Stimulated activated naive CD8-positive, alpha-beta T cell treated with anti-CD3 and anti-CD28 coated beads, Interleukin-15, amount 100 ng/mL, for 72 hours (primary cell): ENCODE measurements around the gene KRTAP5-10.
"Not testable (repeated sequence)": the region's sequence is repeated elsewhere in the genome, so short reads cannot be mapped to it uniquely, and the experiment has no call there.

Experiments used
- ATAC-seq: fragments of 150-1000 bp; cut with Tn5 transposase; 2 replicates; pipeline ENCODE4 v1.10.0; 2021; ENCODE audit warnings: mild to moderate bottlenecking, moderate library complexity
- DNase-seq, 2 donors: peaks; one replicate each; pipeline ENCODE4 v3.0.0; 2021 to 2022
- H3K27ac Mint-ChIP-seq, 2 donors: one replicate each; pipeline ENCODE4 v1.8.0; 2022; ENCODE audit warnings: mild to moderate bottlenecking in 2 of 2, mixed read lengths in 2 of 2, moderate library complexity in 2 of 2
- H3K27me3 Mint-ChIP-seq: one replicate; pipeline ENCODE4 v1.8.0; 2022; ENCODE audit warnings: mixed read lengths
- H3K4me1 Mint-ChIP-seq: one replicate; pipeline ENCODE4 v1.8.0; 2022; ENCODE audit warnings: mild to moderate bottlenecking, mixed read lengths
- H3K4me3 Mint-ChIP-seq, 2 donors: one replicate each; pipeline ENCODE4 v1.8.0; 2022; ENCODE audit warnings: mild to moderate bottlenecking in 2 of 2, mixed read lengths in 2 of 2, moderate library complexity in 1 of 2
- H3K9me3 Mint-ChIP-seq, 2 donors: one replicate each; pipeline ENCODE4 v1.8.0; 2022; ENCODE audit warnings: mixed read lengths in 2 of 2

KRTAP5-10 gene

GRCh38 chr11:71608272-71608671 is 42.9 kb downstream of the KRTAP5-10 start:
- ATAC-seq, H3K9me3 Mint-ChIP-seq, DNase-seq, H3K27ac Mint-ChIP-seq, H3K4me3 Mint-ChIP-seq: not testable (repeated sequence)
- Mint-ChIP-seq H3K27me3 (peaks cover 63% of the 10 kb centered on the region), H3K4me1 (peaks cover 22% of the 10 kb centered on the region)

- not testable (repeated sequence) for ATAC-seq, H3K9me3 Mint-ChIP-seq, DNase-seq, H3K4me3 Mint-ChIP-seq, H3K27ac Mint-ChIP-seq
- Mint-ChIP-seq H3K27me3 (peaks cover 39% of the 10 kb centered on the region), H3K4me1 (peaks cover 14% of the 10 kb centered on the region)
These were observed 46.0 kb downstream of the KRTAP5-10 start for GRCh38 chr11:71611218-71611910.

- not testable (repeated sequence) for DNase-seq, H3K4me1 Mint-ChIP-seq, H3K9me3 Mint-ChIP-seq, H3K27ac Mint-ChIP-seq, H3K4me3 Mint-ChIP-seq, ATAC-seq
- H3K27me3 Mint-ChIP-seq = peaks cover 13% of the 10 kb centered on the region
These were observed 48.6 kb downstream of the KRTAP5-10 start for GRCh38 chr11:71613931-71614330.

GRCh38 chr11:71614366-71614917 is 49.1 kb downstream of the KRTAP5-10 start:
- not testable (repeated sequence) for H3K4me1 Mint-ChIP-seq, H3K9me3 Mint-ChIP-seq, ATAC-seq, DNase-seq, H3K27me3 Mint-ChIP-seq, H3K27ac Mint-ChIP-seq, H3K4me3 Mint-ChIP-seq

GRCh38 chr11:71615003-71615402 is 49.6 kb downstream of the KRTAP5-10 start:
- ATAC-seq, H3K27me3 Mint-ChIP-seq, DNase-seq, H3K27ac Mint-ChIP-seq, H3K4me3 Mint-ChIP-seq, H3K4me1 Mint-ChIP-seq, H3K9me3 Mint-ChIP-seq: not testable (repeated sequence)
